ENCODE data around the gene BCL7A. TPM values are rescaled to one million over a fixed set of nuclear protein-coding genes. Genes with fewer than 3 reads are reported as not detected.

The BCL7A gene
- total RNA-seq, 4 donors from 2014 or later, result 2.8 to 4.9 (median 3.4) TPM

DNA sequence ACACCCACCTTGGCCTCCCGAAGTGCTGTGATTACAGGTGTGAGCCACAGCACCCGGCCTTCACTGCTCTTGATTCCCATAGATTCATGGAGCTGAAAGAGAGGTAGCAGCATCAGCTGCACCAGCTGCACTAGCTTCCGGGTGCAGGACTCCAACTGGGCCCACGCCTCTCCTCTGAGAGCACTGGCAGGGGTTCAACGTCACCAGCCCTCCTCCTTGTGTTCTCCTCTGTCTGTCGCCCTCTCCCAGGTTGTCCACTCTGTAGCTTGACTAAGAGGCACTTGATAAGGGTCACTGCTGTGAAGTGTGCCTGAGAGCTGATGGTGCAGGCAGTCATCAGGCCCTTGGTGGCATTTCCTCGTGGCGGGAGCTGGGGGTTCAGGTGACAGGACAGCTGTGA is 85.2 kb downstream of the BCL7A start:
- TF ChIP-seq, protein P1, sequence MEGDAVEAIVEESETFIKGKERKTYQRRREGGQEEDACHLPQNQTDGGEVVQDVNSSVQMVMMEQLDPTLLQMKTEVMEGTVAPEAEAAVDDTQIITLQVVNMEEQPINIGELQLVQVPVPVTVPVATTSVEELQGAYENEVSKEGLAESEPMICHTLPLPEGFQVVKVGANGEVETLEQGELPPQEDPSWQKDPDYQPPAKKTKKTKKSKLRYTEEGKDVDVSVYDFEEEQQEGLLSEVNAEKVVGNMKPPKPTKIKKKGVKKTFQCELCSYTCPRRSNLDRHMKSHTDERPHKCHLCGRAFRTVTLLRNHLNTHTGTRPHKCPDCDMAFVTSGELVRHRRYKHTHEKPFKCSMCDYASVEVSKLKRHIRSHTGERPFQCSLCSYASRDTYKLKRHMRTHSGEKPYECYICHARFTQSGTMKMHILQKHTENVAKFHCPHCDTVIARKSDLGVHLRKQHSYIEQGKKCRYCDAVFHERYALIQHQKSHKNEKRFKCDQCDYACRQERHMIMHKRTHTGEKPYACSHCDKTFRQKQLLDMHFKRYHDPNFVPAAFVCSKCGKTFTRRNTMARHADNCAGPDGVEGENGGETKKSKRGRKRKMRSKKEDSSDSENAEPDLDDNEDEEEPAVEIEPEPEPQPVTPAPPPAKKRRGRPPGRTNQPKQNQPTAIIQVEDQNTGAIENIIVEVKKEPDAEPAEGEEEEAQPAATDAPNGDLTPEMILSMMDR (IDR thresholded peaks at IDR 0.05), result no peak
- ATAC-seq (ENCODE audit: low FRiP score), result no peak
- DNase-seq (ENCODE audit: low spot score), result no peak

DNA sequence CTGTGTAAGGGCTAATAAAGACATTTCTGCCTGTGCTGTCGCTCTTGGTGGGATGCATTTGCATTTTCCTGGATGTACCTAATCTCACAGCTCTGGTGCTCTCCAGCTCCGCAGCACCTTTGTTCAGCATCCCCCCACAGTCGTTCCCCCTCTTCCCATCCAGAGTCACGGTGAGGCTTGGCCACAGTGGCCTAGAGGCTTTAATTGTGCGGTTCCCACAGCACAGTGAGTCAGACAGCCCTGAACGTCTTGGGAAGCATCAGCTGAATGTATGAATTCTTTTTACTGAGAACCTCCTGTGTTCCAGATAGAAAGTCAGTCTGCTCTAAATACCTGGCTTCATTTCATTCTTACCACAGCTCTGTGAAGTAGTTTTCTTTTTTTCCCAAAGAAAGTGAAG is 85.6 kb downstream of the BCL7A start:
- TF ChIP-seq, protein P1 (IDR thresholded peaks at IDR 0.05), result no peak
- no peak for ATAC-seq (ENCODE audit: low FRiP score)
- DNase-seq (ENCODE audit: low spot score), result no peak

DNA sequence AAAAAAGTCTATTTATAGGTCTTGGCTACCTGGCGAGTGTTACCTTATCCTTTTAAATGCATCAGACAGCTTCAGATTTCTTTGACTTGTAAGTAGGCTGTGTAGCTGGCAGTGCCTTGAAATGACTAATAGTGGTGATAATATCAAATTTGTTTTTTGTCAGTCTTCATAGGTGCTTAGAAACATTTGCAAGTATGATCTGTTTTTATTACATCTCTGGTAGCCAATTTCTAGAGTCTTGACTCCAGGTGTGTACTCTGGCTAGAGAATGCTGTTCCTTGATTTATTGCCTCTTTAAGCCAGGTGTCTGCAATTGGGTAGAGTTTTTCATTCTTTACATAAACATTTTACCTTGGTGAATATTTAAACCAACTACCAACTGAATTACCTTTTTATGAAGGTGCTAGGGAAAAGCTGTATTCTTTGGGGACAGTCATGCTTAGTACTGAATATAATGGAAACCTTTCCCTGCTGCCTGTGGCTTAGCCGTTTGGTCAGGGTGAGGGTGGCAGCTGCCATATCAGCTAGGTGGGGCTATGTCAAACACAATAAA is 89.5 kb downstream of the BCL7A start:
- ATAC-seq (ENCODE audit: low FRiP score), result no peak
- no peak for DNase-seq (ENCODE audit: low spot score)
- TF ChIP-seq, protein P1 (IDR thresholded peaks at IDR 0.05), result no peak

Other genes starting within 250 kb of the BCL7A start
- 10 to 100 TPM in 2 of 4 donors, 1 to 10 TPM in 2; 4.8 to 11.4 (median 9.5) TPM for gene RHOF, start 228.2 kb upstream of the BCL7A start, total RNA-seq
- 10 to 100 TPM in 1 of 4 donors, 1 to 10 TPM in 3; 3.7 to 10.4 (median 6.6) TPM for gene SETD1B, start 217.9 kb upstream of the BCL7A start, total RNA-seq
- 1 to 10 TPM in 3 of 4 donors, under 1 TPM in 1; 0.82 to 8.5 (median 1.6) TPM for gene HPD, start 163.0 kb upstream of the BCL7A start, total RNA-seq
- gene PSMD9, start 133.1 kb upstream of the BCL7A start, total RNA-seq, result 10 to 100 TPM; 40.5 to 73.1 (median 57.2) TPM
- gene CFAP251, start 103.3 kb upstream of the BCL7A start, total RNA-seq, result 10 to 100 TPM in 1 of 4 donors, 1 to 10 TPM in 3; 4.6 to 15.3 (median 7.1) TPM
- 10 to 100 TPM; 17.4 to 49.6 (median 32.6) TPM for gene MLXIP, start 56.9 kb downstream of the BCL7A start, total RNA-seq
- gene IL31, start 152.3 kb downstream of the BCL7A start, total RNA-seq, result not detected
- 1 to 10 TPM in 2 of 4 donors, under 1 TPM in 1, not detected in 1; 0.84 to 1.6 (median 1.1) TPM for gene LRRC43, start 161.2 kb downstream of the BCL7A start, total RNA-seq
- gene B3GNT4, start 181.8 kb downstream of the BCL7A start, total RNA-seq, result under 1 TPM in 2 of 4 donors, not detected in 2; 0.24 to 0.37 TPM
- 10 to 100 TPM; 40.7 to 54.3 (median 48.7) TPM for gene DIABLO, start 204.2 kb downstream of the BCL7A start, total RNA-seq
- gene VPS33A, start 244.6 kb downstream of the BCL7A start, total RNA-seq, result 10 to 100 TPM in 3 of 4 donors, 1 to 10 TPM in 1; 8.7 to 17.7 (median 11.0) TPM

Data from omental fat pad (tissue), 4 donors.